NOMO-1 (cell line): ENCODE data around the gene CHD3.

Experiments used
- DNase-seq, 2 experiments: peaks; one replicate each; lab custom pipeline; 2025; ENCODE audit not compliant: unreplicated experiment in 2 of 2; lab: John Stamatoyannopoulos, UW

CHD3 gene

DNA sequence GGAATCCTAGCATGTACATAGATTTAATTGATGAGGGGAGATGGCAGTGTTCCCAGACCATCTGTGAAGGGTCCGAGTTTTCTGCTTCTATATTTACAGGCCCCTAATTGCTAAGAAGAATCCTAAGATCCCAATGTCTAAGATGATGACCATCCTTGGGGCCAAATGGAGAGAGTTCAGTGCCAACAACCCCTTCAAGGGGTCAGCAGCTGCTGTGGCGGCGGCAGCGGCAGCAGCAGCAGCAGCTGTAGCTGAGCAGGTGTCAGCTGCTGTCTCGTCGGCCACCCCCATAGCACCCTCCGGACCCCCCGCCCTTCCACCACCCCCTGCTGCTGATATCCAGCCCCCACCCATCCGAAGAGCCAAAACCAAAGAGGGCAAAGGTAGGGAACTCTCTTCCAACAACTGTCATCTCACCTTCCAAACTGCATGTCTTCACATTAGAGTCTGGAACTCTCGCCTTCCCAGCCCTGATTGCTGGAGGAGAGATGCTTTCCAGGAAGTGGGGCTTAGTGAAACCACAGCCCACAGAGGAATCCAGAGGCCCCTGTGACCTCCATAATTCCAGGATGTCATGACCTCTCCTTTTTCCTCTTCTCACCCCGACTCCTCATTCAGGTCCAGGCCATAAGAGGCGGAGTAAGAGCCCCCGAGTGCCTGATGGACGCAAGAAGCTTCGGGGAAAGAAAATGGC is 4.7 kb downstream of the CHD3 start:
- no peak for DNase-seq

DNA sequence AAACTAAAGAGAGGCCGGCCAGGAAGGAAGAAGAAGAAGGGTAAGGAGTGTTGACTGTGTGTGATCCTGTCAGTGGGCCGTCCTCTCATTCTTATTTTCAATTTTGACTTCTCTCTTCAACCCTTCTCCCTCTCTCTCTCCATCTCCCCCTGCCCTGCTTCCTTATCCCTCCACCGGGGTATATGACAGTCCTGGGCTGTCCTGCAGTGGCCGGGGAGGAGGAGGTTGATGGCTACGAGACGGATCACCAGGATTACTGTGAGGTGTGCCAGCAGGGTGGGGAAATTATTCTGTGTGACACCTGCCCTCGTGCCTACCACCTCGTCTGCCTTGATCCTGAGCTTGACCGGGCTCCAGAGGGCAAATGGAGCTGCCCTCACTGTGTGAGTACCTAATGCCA is 5.6 kb downstream of the CHD3 start:
- no peak for DNase-seq

- no peak for DNase-seq
Observed at GRCh38 chr17:7894866-7895265, 6.3 kb downstream of the CHD3 start.

- no peak for DNase-seq
Observed at GRCh38 chr17:7897090-7897489, 8.5 kb downstream of the CHD3 start.

- peak in 1 of 2 experiments; percentile 17 for DNase-seq
Observed at GRCh38 chr17:7897773-7898172, 9.2 kb downstream of the CHD3 start.

GRCh38 chr17:7903154-7904103 is 14.8 kb downstream of the CHD3 start:
- DNase-seq = no peak

- DNase-seq = no peak
Observed at GRCh38 chr17:7909089-7909488, 20.5 kb downstream of the CHD3 start.

GRCh38 chr17:7910281-7910680 is 21.7 kb downstream of the CHD3 start:
- DNase-seq = no peak

- no peak for DNase-seq
Observed at GRCh38 chr17:7910711-7911110, 22.1 kb downstream of the CHD3 start.

DNA sequence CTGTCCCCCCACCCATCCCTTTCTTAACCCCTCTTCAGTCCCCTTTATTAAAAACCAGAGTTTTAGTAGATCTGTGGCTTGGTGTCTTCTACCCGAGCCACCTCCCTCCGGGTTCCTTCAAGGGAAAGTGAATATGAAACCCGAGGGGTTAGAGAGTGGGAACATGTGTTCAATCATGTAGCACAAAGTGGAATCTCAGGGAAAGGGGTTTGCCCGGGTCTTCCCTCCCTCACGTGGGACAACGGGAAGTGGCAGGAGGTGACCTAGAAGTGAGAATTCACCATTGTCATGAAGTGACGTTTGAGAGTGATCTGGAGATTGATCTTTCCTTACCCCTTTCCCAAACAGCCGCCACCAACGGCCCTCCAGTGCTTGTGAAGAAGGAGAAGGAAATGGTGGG is 22.5 kb downstream of the CHD3 start:
- DNase-seq = no peak

GRCh38 chr17:7912927-7913524 is 24.4 kb downstream of the CHD3 start:
- DNase-seq = peak; percentile 74 to 78

DNA sequence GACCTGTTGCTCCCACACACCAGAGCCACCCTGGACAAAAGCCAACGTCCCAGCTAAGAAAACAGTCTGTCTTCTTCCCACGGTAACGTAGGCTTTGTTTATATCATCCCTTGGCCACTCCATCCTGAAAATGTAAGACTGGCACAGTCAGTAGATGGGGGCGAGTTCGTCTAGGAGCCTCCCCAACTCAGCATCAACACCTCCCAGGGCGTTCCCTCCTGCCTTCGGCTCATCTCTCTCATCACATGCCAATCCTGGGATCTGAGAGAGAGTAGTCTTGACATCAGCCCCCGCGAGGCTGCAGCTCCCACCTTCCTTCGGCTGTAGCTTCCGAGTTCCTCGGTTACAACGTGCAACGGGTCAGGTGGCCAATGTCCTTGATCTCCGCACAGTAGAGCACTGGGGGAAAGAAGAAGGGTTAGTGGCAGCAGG is 26.6 kb downstream of the CHD3 start:
- DNase-seq = peak in 1 of 2 experiments; percentile 71

- peak; percentile 91 to 95 for DNase-seq
Observed at GRCh38 chr17:7915611-7916384, 27.2 kb downstream of the CHD3 start, which contains the start of gene RNF227. TSS of gene RNF227 (minus strand) at chr17:7916289. CDS start at chr17:7916195, 94 bp downstream.

DNA sequence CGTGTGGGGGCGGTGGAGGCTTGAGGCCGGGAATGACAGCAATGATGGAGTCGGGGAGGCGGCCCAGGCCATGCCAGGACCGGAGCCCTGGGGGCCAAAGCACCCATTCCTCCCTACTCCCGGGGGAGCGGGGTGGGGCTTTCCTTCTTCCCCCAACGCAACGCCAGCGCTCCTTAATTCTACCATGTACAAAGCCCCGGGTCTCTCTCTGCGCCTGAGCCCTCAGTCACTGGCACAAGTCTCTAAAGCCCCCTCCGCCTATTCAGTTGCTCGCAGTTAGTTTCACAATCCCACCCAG is 27.7 kb downstream of the CHD3 start:
- DNase-seq = no peak

- DNase-seq = no peak
Observed at GRCh38 chr17:7916808-7917207, 28.2 kb downstream of the CHD3 start.

DNA sequence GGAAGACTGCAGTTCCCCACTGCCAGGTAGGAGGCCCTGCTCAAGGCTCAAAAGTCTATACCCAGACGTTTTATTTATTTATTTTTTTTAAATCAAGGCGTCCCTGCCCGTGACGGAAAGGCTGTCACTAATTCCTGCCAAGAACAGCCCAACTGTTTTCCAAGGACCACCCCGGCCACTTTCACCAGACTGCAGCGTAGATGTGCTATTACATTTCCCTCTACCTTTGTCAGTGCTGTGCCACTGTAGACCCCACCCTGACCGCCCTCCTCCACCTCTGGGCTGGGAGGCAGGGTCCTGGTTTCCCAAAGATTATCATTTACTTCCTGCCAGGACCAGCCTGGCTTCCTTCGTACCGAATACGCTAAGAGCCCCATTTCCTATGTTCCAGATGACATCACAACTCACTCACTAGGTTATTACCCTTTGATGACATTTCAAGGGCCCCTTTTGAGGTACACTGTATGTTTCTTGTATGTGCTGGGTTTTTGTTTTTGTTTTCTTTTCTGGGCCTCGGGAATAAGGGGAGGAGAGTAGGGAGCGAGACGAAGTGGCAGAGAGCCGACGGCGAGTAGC is 33.8 kb downstream of the CHD3 start:
- no peak for DNase-seq

DNA sequence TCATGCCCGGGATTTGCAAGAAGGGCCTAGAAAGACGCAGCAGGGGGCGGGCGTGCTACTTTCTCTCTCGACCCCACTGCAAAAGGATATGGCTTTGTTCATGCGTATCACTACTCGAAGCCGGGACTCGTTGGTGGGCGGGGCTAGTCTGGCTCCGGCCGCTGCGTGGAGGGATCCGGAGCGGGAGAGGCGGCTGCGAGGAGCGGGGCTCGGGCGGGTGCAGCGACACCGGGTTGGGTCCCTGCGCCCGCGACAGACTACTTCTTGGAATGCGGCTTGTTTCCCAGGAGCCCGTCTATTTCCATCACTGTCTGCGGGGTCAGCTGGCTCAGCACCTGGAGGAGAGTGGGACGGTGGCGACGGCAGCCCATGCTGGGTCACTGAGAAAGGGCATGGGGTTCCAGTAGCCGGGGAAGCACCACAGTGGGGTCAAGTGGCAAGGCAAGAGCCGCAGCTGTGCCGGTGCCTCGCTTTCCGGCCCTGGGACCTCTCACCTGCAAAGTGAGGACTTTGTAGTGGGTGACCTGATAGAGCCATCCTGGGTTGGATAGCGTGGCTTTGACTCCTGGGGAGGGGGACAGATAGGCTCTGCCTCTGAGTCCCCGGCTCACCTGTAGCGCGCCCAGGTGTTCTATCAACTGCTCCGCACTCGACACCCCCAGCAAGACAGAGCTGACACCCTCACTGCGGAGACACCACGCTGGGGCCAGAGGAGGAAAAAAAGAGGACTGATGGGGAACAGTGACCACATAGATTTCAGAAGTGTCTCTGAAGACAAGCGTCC is 34.4 kb downstream of the CHD3 start:
- no peak for DNase-seq

GRCh38 chr17:7927596-7927995 is 39.0 kb downstream of the CHD3 start:
- no peak for DNase-seq

DNA sequence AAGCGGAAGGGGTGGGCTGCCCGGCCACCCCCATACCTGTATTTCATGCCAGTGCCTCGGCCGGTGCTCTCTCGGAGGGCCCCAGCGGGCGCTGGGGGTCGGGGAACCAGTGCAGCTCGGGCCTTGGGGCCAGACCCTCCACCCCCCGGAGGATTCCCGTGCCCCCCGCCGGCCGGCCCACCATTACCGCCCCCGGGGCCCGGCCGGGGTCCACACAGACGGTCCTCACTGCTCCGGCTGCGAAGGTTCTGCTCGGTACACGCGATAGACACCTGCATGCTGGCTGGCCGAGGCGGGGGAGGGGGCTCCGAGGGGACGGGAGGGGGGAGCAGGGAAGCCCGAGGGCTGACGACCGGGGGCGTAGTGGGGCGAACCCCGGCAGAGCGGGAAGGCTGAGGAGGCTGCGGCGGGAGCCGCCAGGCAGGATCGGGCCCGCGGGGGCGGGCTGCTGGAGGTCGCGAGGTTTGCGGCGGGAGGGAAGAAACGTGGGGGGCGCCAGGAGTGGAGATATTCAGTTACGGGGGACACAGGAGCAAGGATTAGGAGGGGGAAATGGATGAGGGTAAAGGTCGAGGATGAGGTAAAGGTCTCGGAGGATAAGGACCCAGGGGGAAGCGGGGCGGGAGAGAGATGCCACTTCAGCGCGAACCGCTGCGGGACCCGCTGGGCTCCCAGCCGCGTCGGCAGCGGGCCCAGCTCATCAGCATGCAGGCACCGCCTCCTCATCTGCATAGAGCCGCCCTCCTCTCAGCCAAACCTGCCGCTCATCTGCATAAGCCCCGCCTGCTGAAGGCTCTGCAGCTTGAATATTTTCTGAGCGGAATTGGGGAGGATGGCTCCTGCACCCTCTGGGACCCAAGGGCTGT is 40.8 kb downstream of the CHD3 start, which contains the start of gene KCNAB3:
Gene KCNAB3, minus strand, starts transcription at position 699 of the 866 bp plus-strand sequence. Its CDS starts 421 bp downstream, at position 278.
- no peak for DNase-seq
